Neuron (in vitro differentiated cells): ENCODE measurements around the gene SLC39A1.

Experiments used
- H2AFZ ChIP-seq: one replicate; pipeline ENCODE4 v1.6.1; 2013; ENCODE audit warnings: low read depth, mild to moderate bottlenecking, inconsistent platforms, low read length, moderate library complexity
- H3K27me3 ChIP-seq: one replicate; pipeline ENCODE4 v1.6.1; 2013; ENCODE audit warnings: low read length; ENCODE audit not compliant: insufficient read depth
- H3K36me3 ChIP-seq: one replicate; pipeline ENCODE4 v1.6.1; 2013; ENCODE audit warnings: low read length; ENCODE audit not compliant: insufficient read depth
- H3K4me1 ChIP-seq: one replicate; pipeline ENCODE4 v1.6.1; 2013; ENCODE audit warnings: low read length; ENCODE audit not compliant: insufficient read depth
- H3K4me3 ChIP-seq: 2 replicates; pipeline ENCODE4 v1.5.1; 2013; ENCODE audit warnings: mild to moderate bottlenecking, low read length, moderate library complexity
- H3K9me3 ChIP-seq: one replicate; pipeline ENCODE4 v1.6.1; 2013; ENCODE audit warnings: low read length

Gene SLC39A1

DNA sequence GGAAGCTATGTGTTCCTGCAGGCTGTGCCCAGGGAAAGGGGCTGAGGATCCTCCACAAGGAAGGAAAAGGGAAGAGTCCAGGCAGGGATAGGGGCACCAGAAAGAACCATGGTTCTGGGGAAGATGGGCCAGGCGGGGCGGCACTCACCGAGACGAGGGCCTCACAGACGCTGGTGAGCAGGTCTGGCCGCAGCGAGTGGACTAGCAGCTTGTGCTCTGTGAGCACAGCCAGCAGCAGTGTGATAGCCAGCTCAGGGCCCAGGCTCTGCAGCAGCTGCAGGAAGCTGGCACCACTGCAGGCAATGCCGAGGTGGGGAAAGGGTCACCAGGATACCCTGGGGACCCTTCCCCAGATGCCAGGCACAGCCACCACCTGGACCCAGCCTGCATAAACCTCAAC lies 22.6 kb downstream of the SLC39A1 start:
- Histone ChIP-seq H3K27me3 (no peaks in the 10 kb centered on the region), H2AFZ (no peak overlapping the region), H3K4me3 (no peak overlapping the region), H3K36me3 (peaks cover 65% of the 10 kb centered on the region), H3K4me1 (peaks cover 11% of the 10 kb centered on the region), H3K9me3 (no peaks in the 10 kb centered on the region)

DNA sequence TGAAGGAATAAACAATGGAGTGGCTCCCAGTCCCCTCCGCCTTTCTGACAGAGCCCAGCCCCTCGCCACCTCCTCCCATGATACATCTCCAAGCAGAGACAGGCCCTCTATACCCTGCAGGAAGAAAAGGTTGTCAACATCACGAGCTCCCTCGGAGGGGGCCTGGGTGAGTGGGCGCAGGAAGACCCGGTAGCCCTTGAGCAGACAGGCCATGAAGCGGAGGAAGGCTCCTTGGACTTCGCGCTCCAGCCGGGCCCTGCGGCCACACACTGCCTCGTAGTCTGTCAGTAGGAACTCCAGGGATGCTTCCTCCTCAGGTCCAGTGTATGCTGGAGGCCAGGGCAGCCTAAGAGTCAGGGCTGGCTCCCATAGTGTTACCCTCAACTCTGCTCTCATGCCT lies 23.9 kb downstream of the SLC39A1 start:
- Histone ChIP-seq H3K36me3 (peaks cover 73% of the 10 kb centered on the region), H2AFZ (no peak overlapping the region), H3K9me3 (no peaks in the 10 kb centered on the region)

DNA sequence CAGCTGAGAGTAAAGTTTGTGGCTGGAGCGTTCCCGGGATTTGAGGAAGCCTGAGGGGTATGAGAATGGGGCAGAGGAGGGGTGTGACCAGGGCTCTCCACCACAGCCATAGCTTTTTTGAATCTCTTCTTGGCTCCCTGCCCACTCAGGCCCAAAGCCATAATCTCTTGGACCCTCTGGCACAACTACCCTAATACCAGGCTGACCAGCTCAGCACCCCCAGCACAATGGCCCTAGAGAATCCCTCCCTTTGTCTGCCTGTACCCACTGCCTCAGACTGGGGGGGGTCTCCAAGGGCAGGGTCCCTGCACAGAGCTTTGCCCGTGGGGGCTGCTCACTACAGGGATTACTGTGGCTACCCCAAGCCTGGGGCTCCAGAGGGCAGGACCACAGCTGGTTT lies 24.3 kb downstream of the SLC39A1 start:
- Histone ChIP-seq H3K27me3 (no peaks in the 10 kb centered on the region), H3K36me3 (peaks cover 76% of the 10 kb centered on the region), H3K4me1 (no peaks in the 10 kb centered on the region), H2AFZ (no peak overlapping the region), H3K4me3 (no peak overlapping the region), H3K9me3 (no peaks in the 10 kb centered on the region)

More for the DNA sequence above, 23.9 kb downstream of the SLC39A1 start:
- H3K27me3 ChIP-seq, result no peaks in the 10 kb centered on the region
- H3K4me3 ChIP-seq, result no peak overlapping the region
- no peaks in the 10 kb centered on the region for H3K4me1 ChIP-seq

DNA sequence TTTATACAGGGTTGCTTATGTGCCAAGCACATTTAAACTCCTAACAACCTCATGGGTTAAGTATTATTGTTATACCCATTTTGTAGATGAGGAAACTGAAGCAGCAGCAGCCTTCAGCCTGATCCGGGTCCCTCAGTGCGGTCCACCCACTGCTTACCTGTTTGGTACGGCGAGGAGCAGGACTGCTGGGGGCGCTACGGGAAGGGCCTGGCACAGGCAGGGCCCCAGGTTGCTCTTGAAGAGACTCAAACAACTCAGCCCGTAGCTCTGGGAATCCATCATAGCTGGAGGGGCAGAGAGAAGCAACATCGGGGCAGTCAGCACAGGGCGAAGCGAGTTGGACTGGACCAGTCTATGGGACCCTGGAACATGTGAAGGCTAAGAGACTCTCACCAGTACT lies 26.0 kb downstream of the SLC39A1 start:
- no peaks in the 10 kb centered on the region for H3K9me3 ChIP-seq
- H3K4me1 ChIP-seq, result no peaks in the 10 kb centered on the region
- no peaks in the 10 kb centered on the region for H3K27me3 ChIP-seq
- no peak overlapping the region for H3K4me3 ChIP-seq
- H3K36me3 ChIP-seq, result peaks cover 81% of the 10 kb centered on the region
- no peak overlapping the region for H2AFZ ChIP-seq

DNA sequence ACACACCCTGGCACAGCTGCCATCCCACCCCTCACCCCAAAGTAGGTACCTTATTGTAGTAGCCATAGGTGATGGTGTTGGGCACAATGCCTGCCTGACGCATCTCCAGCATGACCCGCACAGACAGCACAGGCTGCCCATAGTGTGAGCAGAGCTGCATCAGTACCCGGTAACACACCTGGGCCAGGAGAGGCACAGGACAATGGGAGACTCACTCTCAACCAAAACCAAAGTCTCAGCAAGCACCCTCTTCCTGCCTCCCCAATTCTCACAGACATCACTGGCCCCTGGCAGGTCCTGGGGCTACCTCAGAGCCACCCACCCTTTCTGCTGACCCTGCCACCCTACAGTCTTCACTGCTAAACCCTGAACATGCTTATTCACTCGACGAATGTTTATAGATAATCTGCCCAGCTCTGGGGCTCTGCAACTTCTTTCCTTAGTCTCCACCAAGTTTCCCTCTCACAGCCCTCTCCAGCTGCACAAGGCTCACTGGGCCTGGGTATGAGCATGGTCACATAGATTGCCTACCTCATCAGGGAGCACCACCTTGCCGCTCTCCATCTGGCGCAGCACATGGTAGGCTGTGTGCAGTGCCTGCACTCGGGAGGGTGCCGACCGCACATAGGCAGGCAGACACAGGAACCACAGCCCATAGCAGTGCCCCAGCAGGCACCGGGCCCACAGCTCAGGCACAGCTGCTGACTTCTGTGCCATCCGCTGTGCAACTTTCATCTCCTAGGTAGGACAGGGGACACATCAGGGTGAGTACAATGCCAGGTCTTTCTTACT lies 27.1 kb downstream of the SLC39A1 start:
- Histone ChIP-seq H3K36me3 (peaks cover 78% of the 10 kb centered on the region), H3K27me3 (no peaks in the 10 kb centered on the region), H2AFZ (no peak overlapping the region), H3K9me3 (no peaks in the 10 kb centered on the region), H3K4me3 (no peak overlapping the region), H3K4me1 (no peaks in the 10 kb centered on the region)

DNA sequence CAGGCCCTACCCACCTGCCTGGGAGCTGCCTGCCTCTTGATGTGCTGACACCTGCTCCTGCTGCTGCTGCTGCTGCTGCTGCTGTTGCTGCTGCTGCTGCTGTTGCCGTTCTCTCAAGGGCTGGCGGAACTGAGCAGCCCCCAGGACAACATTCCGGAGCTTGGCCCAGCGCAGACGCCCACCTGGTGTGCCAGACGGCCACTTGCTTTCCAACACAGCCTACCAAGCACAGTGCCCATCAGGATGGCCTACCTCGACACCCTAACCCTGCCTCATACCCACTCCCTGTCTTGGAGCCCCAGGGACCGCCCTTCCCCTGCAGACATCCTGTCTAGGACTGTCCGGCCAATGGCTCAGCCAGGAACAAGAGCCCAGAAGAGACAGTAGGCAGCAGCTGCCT lies 28.6 kb downstream of the SLC39A1 start:
- Histone ChIP-seq H3K4me1 (no peaks in the 10 kb centered on the region), H3K27me3 (no peaks in the 10 kb centered on the region), H3K4me3 (no peak overlapping the region), H2AFZ (no peak overlapping the region), H3K36me3 (peaks cover 72% of the 10 kb centered on the region), H3K9me3 (no peaks in the 10 kb centered on the region)

DNA sequence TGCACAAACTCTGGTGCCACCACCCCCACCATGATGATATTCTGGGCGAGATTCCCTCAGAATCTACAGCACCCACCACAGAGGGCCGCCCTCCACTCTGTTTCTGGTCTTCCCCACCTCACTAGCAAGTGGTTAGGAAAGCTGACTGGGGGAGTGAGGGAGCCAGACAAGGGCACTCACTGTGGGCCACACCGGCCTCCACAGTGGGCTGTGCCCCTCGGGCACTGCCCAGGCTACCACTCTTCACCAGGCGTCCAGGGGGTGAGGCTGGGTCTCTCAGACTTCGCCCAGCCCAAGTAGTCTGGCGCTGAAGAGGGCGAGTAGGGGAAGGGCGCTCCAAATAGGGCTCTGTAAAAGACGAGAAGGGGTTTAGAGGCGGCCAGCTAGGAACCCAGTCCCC lies 29.4 kb downstream of the SLC39A1 start:
- Histone ChIP-seq H2AFZ (no peak overlapping the region), H3K4me1 (no peaks in the 10 kb centered on the region)

DNA sequence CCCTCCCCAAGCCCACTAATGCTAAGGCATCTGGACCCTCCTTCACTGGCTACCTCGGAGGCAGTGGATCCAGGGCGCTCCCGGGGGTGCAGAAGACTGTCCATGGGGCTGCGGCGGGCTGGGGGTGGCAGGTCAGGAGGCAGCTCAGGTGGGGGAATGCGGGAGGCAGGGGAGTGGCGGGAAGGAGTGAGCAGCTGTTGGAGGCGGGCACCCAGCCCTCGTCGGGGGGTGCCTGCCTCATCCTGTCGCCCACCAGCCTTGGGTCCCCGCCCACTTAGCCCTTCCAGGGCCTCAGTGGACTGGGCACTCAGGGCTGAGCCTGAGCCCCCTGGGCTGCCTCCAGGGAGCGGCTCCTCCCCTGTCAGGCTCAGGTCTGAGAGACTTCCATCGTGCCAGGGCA lies 29.9 kb downstream of the SLC39A1 start:
- peaks cover 1% of the 10 kb centered on the region for H3K4me1 ChIP-seq
- no peak overlapping the region for H3K4me3 ChIP-seq
- H3K27me3 ChIP-seq, result no peaks in the 10 kb centered on the region
- H3K9me3 ChIP-seq, result no peaks in the 10 kb centered on the region
- H3K36me3 ChIP-seq, result peaks cover 69% of the 10 kb centered on the region
- H2AFZ ChIP-seq, result no peak overlapping the region

More for the DNA sequence above, 29.4 kb downstream of the SLC39A1 start:
- H3K4me3 ChIP-seq, result no peak overlapping the region
- no peaks in the 10 kb centered on the region for H3K9me3 ChIP-seq
- peaks cover 71% of the 10 kb centered on the region for H3K36me3 ChIP-seq
- no peaks in the 10 kb centered on the region for H3K27me3 ChIP-seq

DNA sequence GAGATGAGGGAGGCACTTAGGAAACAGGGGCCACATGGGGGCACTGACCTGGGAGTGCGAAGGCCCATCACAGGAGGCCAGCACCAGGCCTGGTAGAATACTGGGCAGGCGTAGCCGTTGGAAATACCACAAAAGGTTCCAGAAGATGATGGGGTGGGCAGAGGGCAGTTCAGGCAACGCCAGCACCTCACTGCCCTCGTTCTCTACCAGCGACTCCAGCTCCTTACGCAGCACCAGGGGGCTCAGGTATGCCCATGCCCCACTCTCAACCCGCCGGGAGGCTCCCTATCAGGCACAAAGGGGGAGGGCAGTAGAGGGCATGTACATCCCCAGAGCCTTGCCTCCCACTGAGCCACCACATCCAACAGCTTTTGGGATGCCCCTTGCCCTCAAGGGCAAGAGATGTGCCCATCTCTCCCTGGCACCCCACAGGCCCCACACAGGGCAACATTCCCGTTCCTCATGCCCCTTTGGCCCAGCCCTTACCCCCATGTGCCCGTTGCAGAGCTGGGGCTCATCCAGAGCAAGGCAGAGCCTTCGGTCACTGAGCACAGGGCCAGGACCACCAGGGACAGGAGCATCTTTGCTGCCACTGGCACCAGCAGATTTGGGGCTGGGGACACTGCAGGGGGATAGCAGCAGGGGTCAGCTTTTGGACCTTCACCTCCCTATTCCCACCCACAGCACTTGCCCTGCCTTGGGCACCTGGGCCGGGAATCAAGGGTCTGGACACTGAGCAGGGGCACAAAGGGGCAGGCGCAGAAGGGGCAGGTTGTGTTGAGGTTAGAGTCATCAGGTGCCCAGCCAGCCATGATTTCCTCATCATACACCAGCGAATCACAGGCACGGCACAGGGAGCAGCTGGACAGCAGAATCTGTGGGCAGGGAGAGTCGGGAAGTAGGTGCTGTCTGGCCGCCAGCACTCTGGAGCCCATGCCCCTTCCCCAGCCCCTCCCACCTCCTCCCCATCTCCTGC lies 30.9 kb downstream of the SLC39A1 start:
- Histone ChIP-seq H3K27me3 (no peaks in the 10 kb centered on the region), H2AFZ (no peak overlapping the region), H3K4me3 (no peak overlapping the region), H3K4me1 (peaks cover 4% of the 10 kb centered on the region), H3K36me3 (peaks cover 64% of the 10 kb centered on the region), H3K9me3 (no peaks in the 10 kb centered on the region)

DNA sequence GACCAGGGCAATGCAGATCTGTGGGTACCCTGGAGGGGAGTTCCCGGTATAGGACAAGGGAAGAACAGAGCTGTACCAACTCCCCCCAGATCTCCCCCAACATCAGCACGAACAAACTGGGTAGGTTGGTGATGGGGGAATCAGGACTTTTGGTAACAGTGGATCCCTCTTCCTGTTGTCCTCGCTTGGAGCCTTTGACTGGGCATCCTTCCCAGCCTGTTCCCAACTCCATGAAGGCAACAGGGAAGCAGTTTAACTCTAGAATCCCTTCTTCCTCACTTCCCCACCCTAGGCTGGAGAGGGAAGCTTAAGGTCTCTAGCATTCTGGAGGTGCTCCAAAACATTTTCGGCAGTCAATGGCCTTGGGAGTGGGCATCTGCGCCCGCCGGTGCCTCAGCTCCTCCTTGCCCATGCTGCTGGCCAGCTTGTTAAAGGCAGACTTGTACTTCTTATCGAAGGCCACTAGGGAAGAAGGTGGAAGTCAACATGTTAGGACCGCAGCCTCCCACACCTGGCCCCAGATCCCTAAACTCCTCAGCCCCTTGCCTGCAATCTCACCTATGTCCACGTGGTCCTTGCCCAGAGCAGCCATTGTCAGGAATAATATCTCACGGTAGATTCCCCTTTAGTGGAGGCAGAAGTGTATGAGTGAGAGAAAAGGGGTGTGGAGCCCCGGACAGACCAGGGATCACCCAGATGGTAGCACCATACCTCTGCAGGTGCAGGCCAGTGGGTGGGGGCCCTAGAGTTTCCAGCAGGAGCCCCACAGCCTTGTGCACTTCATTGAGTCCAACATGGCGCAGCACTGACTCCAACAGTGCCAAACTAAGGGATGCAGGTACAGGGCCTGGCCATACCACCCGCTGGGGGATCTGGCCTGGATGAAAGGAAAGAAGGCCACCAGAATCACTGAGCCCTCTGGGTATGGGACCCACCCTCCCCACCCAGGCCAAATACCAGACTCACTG lies 33.1 kb downstream of the SLC39A1 start:
- Histone ChIP-seq H3K27me3 (no peaks in the 10 kb centered on the region), H3K9me3 (no peaks in the 10 kb centered on the region), H3K4me1 (peaks cover 4% of the 10 kb centered on the region), H2AFZ (no peak overlapping the region), H3K4me3 (no peak overlapping the region), H3K36me3 (peaks cover 45% of the 10 kb centered on the region)

DNA sequence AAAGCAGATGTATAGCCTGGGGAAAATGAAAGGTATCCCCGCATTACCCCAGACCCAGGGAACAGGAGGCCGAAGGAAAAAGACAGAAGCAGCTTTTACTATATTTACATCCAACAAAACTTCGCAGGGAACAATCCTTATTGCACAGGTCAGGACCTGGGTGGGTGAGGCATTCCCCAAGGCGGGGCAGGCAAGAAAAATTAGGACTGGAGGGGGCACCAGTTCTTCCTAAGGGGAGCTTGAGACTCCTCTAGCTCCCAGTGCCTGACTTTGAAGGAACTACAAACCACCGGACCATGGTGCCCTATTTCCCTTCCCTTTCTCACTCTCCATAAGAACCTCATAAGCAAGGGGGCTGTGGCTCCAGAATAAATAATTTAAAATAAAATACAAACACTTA lies 33.9 kb downstream of the SLC39A1 start:
- H3K9me3 ChIP-seq, result no peaks in the 10 kb centered on the region
- H2AFZ ChIP-seq, result no peak overlapping the region
- no peaks in the 10 kb centered on the region for H3K27me3 ChIP-seq
- H3K4me1 ChIP-seq, result peaks cover 4% of the 10 kb centered on the region
- peaks cover 40% of the 10 kb centered on the region for H3K36me3 ChIP-seq
- no peak overlapping the region for H3K4me3 ChIP-seq

DNA sequence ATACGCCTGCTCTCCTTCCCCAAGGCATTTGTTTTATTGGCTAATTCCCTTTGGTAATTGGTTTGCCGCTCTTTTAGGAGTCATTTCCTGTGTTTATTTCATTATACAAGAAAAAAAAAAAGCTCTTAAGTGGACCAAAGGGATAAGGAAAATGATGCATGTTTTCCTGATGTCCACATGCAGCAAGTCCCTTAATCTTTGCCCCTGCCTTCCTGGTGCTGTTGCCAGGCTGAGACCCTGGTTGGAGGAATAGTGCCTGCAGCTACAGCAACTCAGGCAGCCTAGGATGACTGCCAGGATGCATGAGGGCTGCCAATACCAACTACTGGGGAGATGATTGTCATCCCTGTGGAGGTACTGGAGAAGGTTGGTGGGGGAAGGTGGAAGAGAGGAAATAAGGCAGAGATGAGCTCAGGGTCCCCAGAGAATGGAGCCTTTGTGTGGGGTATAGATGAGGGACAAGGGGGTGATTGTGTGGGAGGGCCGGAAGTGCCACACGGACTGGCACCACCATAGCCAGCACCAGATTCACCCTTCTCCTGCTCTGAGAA lies 34.5 kb downstream of the SLC39A1 start:
- H3K27me3 ChIP-seq, result no peaks in the 10 kb centered on the region
- H3K4me3 ChIP-seq, result no peak overlapping the region
- H3K4me1 ChIP-seq, result peaks cover 6% of the 10 kb centered on the region
- H2AFZ ChIP-seq, result no peak overlapping the region
- H3K36me3 ChIP-seq, result peaks cover 34% of the 10 kb centered on the region
- no peaks in the 10 kb centered on the region for H3K9me3 ChIP-seq
